ENCODE data around the gene DNAJA2.

DNA sequence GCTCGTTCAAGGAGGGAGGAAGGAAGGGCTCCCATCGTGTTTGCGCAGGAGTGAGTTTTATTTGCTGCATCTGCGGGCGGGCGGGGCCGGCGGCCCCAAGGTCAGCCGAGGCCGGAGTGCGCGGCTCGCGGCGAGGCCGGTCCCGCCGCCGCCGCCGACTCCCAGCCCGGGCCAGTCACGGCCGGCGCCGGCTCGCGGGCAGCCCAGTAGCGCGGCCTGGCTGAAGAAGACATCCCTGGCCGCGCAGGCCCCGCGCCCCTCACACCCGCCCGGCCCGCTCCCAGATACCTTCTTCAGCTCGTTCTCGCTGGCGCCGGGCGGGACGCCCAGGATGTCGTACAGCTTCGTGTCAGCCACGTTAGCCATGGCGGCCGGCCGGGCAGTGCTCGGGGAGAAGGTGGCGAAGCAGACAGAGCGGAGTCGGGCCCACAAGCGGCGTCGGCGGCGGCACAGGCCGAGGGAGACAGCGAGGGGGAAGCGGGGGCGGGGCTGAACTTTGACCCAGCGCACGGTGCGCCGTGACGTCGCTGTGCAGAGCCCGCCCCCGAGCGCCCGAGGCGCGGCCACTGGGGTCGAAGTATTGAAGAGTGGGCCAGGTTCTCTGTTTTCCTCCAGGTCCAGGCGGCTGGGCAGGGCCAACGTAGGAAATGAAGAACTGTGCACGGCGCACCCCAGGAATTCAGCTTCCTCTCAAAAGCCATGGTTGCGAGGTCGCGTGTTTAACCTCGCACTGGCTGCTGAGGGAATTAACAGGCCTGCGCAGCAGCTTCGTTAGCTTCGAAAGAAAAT, at the start of gene DNAJA2:
- TF ChIP-seq, protein P1, sequence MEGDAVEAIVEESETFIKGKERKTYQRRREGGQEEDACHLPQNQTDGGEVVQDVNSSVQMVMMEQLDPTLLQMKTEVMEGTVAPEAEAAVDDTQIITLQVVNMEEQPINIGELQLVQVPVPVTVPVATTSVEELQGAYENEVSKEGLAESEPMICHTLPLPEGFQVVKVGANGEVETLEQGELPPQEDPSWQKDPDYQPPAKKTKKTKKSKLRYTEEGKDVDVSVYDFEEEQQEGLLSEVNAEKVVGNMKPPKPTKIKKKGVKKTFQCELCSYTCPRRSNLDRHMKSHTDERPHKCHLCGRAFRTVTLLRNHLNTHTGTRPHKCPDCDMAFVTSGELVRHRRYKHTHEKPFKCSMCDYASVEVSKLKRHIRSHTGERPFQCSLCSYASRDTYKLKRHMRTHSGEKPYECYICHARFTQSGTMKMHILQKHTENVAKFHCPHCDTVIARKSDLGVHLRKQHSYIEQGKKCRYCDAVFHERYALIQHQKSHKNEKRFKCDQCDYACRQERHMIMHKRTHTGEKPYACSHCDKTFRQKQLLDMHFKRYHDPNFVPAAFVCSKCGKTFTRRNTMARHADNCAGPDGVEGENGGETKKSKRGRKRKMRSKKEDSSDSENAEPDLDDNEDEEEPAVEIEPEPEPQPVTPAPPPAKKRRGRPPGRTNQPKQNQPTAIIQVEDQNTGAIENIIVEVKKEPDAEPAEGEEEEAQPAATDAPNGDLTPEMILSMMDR (IDR thresholded peaks at IDR 0.05; ENCODE audit: extremely low read depth in 1 of 2, insufficient read depth in 1 of 2, low read depth in 1 of 2, low read length in 2 of 2): no peak
- TF ChIP-seq EZH2 (IDR thresholded peaks at IDR 0.05; ENCODE audit: borderline replicate concordance, low read depth, low read length, severe bottlenecking): no peak
- TF ChIP-seq, protein P2, sequence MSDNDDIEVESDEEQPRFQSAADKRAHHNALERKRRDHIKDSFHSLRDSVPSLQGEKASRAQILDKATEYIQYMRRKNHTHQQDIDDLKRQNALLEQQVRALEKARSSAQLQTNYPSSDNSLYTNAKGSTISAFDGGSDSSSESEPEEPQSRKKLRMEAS (IDR thresholded peaks at IDR 0.05; ENCODE audit: insufficient read depth, insufficient read length): peak; percentile 42
- TF ChIP-seq POLR2AphosphoS5 (IDR thresholded peaks at IDR 0.05; ENCODE audit: insufficient read depth, low read depth, low read length): peak; percentile 81
- peak; percentile 91 for TF ChIP-seq POLR2A (IDR thresholded peaks at IDR 0.05; ENCODE audit: low read depth, low read length)
- TF ChIP-seq FOS (IDR thresholded peaks at IDR 0.05; ENCODE audit: borderline replicate concordance, insufficient read depth, low read length): no peak
- no peak for TF ChIP-seq GATA2 (IDR thresholded peaks at IDR 0.05; ENCODE audit: insufficient read depth, insufficient read length, low read depth, low read length)
- no peak for TF ChIP-seq MYC (IDR thresholded peaks at IDR 0.05; ENCODE audit: low read depth, low read length)
